ENCODE measurements around the gene EPB41.

- no peak for TF ChIP-seq POLR2A (IDR thresholded peaks at IDR 0.05)
- no peak for TF ChIP-seq CTCF (IDR thresholded peaks at IDR 0.05)
These were observed 41.7 kb downstream of the EPB41 start for GRCh38 chr1:28956038-28956464.

Data from esophagus squamous epithelium (tissue), 4 donors.